ENCODE results near the gene TCEA2.
A peak's percentile ranks its signal among the peaks of the same experiment; 100 is the strongest.

The TCEA2 gene

GRCh38 chr20:64072498-64073063 is 9.6 kb downstream of the TCEA2 start:
- Mint-ChIP-seq H3K4me1 (ENCODE audit: low read depth) (peaks cover 11% of the 10 kb centered on the region), H3K27me3 (ENCODE audit: low read depth) (no peaks in the 10 kb centered on the region), H3K36me3 (ENCODE audit: low read depth) (peaks cover 18% of the 10 kb centered on the region), H3K9me3 (no peaks in the 10 kb centered on the region), H3K27ac (no peak overlapping the region), H3K4me3 (no peak overlapping the region)

GRCh38 chr20:64073476-64074183 is 10.6 kb downstream of the TCEA2 start:
- H3K27me3 Mint-ChIP-seq (ENCODE audit: low read depth), result no peaks in the 10 kb centered on the region
- no peaks in the 10 kb centered on the region for H3K9me3 Mint-ChIP-seq
- no peak overlapping the region for H3K27ac Mint-ChIP-seq
- peaks cover 22% of the 10 kb centered on the region for H3K36me3 Mint-ChIP-seq (ENCODE audit: low read depth)
- H3K4me3 Mint-ChIP-seq, result no peak overlapping the region
- peaks cover 8% of the 10 kb centered on the region for H3K4me1 Mint-ChIP-seq (ENCODE audit: low read depth)

DNA sequence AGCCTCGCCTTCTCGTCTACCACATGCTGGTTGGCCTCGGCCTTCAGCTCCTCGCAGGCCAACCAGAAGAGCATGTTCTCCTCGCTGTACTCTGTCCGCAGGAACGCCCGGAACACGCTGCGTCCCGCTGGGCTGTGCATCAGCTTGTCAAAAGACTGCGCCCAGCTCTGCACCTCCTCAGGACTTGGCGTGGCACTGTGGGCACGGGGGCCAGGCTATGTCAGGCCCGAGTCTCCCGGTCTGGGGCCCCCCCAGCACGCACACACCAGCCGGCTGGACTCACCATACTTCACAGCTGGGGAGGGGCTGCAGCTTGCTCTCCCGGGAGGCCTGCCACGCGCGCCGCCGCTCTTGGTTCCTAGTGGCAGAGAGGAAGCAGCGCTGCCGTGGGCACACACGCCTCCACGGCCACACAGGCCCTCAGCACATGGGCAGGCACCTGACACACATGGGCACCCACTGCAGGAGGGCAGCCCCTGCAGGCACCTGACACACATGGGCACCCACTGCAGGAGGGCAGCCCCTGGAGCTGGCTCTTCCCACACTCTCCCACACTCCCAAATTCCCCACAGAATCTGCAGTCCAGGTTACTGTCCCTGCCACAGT is 11.3 kb downstream of the TCEA2 start:
- H3K27ac Mint-ChIP-seq, result no peak overlapping the region
- no peaks in the 10 kb centered on the region for H3K27me3 Mint-ChIP-seq (ENCODE audit: low read depth)
- peaks cover 24% of the 10 kb centered on the region for H3K36me3 Mint-ChIP-seq (ENCODE audit: low read depth)
- no peaks in the 10 kb centered on the region for H3K9me3 Mint-ChIP-seq
- no peak overlapping the region for H3K4me3 Mint-ChIP-seq
- peaks cover 8% of the 10 kb centered on the region for H3K4me1 Mint-ChIP-seq (ENCODE audit: low read depth)

GRCh38 chr20:64074963-64075362 is 12.0 kb downstream of the TCEA2 start:
- H3K4me1 Mint-ChIP-seq (ENCODE audit: low read depth), result peaks cover 8% of the 10 kb centered on the region
- H3K27ac Mint-ChIP-seq, result no peak overlapping the region
- H3K27me3 Mint-ChIP-seq (ENCODE audit: low read depth), result no peaks in the 10 kb centered on the region
- H3K9me3 Mint-ChIP-seq, result no peaks in the 10 kb centered on the region
- H3K4me3 Mint-ChIP-seq, result no peak overlapping the region
- peaks cover 24% of the 10 kb centered on the region for H3K36me3 Mint-ChIP-seq (ENCODE audit: low read depth)

DNA sequence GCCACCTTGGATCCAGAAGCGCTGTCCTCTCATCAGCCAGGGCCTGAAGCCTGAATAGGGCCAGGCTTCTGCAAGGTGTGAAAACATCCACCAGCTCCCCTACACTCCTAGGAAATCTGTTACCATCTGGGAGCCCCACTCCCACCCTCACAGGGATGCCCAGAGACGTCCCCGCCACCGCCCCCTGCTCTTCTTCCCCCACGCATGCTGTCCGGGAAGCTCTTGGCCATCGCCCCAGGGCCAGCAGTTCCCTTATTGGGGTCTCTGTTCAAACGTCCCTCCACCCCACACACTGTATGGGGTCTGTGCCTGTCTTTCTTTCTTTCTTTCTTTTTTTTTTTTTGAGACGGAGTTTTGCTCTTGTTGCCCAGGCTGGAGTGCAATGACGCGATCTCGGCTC is 12.6 kb downstream of the TCEA2 start:
- no peak overlapping the region for H3K27ac Mint-ChIP-seq
- H3K4me3 Mint-ChIP-seq, result no peak overlapping the region
- no peaks in the 10 kb centered on the region for H3K27me3 Mint-ChIP-seq (ENCODE audit: low read depth)
- peaks cover 24% of the 10 kb centered on the region for H3K36me3 Mint-ChIP-seq (ENCODE audit: low read depth)
- H3K4me1 Mint-ChIP-seq (ENCODE audit: low read depth), result peaks cover 11% of the 10 kb centered on the region
- no peaks in the 10 kb centered on the region for H3K9me3 Mint-ChIP-seq

GRCh38 chr20:64076061-64076997 is 13.3 kb downstream of the TCEA2 start:
- H3K4me3 Mint-ChIP-seq, result peak overlapping the region; percentile 37
- no peaks in the 10 kb centered on the region for H3K9me3 Mint-ChIP-seq
- no peaks in the 10 kb centered on the region for H3K27me3 Mint-ChIP-seq (ENCODE audit: low read depth)
- peaks cover 24% of the 10 kb centered on the region for H3K36me3 Mint-ChIP-seq (ENCODE audit: low read depth)
- H3K4me1 Mint-ChIP-seq (ENCODE audit: low read depth), result peaks cover 11% of the 10 kb centered on the region
- H3K27ac Mint-ChIP-seq, result no peak overlapping the region

DNA sequence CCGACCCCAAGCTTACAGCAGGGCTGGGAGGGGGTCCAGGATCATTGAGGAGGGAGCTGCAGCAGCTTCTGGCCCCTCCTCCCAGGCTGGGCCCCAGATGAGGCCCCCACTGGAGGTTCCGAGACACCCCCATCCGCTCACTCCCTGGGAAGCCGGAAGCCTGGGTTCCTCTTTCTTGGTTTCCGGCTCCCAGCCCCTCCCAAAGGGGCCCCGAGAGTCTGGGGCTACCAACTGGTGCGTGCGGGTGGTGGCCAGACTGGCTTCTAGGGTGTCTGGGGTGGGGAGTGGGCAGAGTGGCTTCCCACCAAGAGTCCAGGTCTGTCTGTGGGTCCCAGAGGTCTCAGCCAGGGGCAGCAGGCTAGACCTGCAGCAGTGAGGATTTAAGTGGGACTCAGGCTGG is 14.1 kb downstream of the TCEA2 start:
- Mint-ChIP-seq H3K9me3 (no peaks in the 10 kb centered on the region), H3K36me3 (ENCODE audit: low read depth) (peaks cover 24% of the 10 kb centered on the region), H3K27me3 (ENCODE audit: low read depth) (peaks cover 6% of the 10 kb centered on the region), H3K27ac (peak overlapping the region; percentile 77), H3K4me3 (peak overlapping the region; percentile 93), H3K4me1 (ENCODE audit: low read depth) (peaks cover 17% of the 10 kb centered on the region)

DNA sequence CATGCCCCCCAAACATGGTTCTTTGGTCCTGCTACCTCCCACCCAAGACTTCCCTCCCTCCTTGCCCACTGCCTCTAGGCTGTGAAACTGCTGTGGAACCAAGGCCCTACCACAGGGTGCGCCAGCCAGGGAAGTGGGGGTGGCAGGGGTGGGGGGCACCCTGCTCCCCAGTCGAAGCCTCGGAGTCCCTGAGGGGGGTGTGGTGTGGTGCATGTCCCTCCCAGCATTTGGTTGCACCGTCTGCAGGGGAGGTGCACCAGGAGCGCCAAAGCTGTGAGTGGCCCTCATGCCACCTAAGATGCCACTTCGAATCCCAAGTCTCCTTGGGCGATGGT is 14.5 kb downstream of the TCEA2 start:
- Mint-ChIP-seq H3K27me3 (ENCODE audit: low read depth) (peaks cover 6% of the 10 kb centered on the region), H3K4me3 (peak overlapping the region; percentile 93), H3K36me3 (ENCODE audit: low read depth) (peaks cover 20% of the 10 kb centered on the region), H3K27ac (peak overlapping the region; percentile 79), H3K4me1 (ENCODE audit: low read depth) (peaks cover 19% of the 10 kb centered on the region), H3K9me3 (no peaks in the 10 kb centered on the region)

- Mint-ChIP-seq H3K36me3 (ENCODE audit: low read depth) (peaks cover 19% of the 10 kb centered on the region), H3K4me1 (ENCODE audit: low read depth) (peaks cover 20% of the 10 kb centered on the region), H3K9me3 (no peaks in the 10 kb centered on the region), H3K27me3 (ENCODE audit: low read depth) (peaks cover 6% of the 10 kb centered on the region), H3K27ac (peak overlapping the region; percentile 84), H3K4me3 (peak overlapping the region; percentile 93)
These were observed 15.0 kb downstream of the TCEA2 start for GRCh38 chr20:64077876-64078551.

DNA sequence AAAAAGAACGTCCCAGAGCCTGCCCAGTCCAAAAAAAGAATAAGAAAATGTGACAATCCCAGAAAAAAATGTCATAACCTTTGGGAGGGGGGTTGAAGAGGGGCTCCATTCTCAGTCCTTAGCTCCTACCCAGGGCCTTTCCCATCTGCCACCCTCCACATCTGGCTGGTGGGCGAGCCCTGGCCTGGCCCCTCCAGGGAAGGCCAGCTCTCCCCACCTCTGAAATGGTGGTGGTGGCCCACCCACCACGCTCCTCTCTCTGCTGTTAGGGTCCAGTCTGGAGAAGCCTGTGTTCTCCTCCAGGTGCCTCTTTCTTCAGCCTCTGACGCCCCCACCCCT is 15.9 kb downstream of the TCEA2 start:
- peaks cover 6% of the 10 kb centered on the region for H3K27me3 Mint-ChIP-seq (ENCODE audit: low read depth)
- H3K27ac Mint-ChIP-seq, result peak overlapping the region; percentile 84
- H3K9me3 Mint-ChIP-seq, result no peaks in the 10 kb centered on the region
- peak overlapping the region; percentile 93 for H3K4me3 Mint-ChIP-seq
- peaks cover 15% of the 10 kb centered on the region for H3K36me3 Mint-ChIP-seq (ENCODE audit: low read depth)
- H3K4me1 Mint-ChIP-seq (ENCODE audit: low read depth), result peaks cover 20% of the 10 kb centered on the region

DNA sequence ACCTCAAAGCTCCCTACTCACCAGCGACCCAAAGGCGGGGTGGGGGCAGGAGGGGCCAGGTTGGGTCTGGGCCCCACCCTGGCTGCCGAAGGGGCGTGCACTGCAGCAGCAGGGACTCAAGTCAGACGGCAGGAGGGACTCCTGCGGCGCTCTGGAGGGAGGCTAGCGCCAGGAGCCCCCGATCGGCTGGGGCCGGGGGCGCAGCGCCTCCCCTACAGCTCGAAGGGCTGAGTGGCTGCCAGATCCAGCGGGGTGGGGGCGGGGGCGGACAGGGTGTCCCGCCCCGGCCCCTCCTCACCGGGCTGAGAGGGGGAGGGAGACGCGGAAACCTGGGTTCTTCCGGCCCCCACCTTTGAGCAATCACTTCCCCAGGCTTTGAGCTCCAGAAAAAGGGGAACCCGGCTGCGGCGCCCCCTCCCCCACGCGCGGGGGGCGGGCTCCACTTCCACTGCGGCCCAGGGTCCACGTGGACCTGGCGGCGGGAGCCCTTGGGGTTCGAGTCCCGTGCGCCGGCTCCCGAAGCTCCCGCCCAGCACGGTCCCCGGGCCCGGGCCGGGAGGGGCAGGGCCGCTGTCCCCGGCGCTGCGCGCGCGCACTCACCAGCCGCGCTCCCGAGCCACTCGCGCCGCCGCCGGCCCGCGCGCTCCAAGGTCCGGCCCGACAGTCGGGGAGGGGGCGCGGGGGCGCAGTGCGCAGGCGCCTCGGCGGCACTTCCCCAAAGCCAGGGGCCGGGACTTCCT is 16.4 kb downstream of the TCEA2 start, which contains the start of gene RGS19:
TSS of gene RGS19 (minus strand) at position 246 of the 740 bp plus-strand sequence. CDS start 2,632 bp downstream, outside the sequence.
- H3K27ac Mint-ChIP-seq, result peak within 1 kb of the TSS; percentile 84

DNA sequence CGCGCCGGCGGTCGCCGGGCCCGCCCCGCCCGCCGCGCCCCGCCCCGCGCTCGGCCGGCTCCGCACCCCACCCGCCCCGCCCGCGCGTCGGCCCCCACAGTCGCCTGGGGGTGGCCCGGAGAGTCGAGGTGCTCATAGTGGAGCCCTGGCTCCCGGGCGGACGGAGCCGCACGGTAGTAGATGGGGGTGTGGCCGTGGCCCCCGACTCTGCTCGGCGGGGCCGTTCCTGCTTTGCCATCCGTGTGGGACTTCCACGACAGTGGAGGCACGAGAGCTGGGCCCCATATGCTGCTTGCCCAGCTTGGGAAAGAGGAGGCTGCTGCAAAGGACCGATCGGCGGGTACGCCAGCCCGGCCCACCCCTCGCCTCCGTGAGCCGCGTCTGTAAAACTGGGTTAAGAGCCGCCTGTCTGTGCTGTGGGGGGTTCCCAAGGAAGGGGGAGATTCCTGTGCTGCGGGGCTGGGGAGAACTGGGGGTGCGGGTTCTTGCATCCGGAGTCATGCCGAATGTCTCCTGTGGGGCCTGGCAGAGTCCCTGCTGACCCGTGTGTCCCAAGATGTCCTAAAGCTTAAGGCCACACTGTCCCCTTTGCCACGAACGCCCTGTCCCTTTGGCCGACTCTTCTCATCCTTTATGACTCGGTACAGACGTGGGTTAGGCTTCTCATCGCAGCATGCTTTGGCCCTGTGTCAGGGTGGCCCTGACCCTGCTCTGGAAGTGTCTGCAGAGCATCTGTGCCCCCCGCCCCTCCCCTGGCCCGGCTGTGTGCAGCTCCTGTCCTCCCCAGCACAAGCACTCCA is 17.2 kb downstream of the TCEA2 start, which contains the start of gene OPRL1:
TSS of gene OPRL1 (plus strand) at position 70 of the 800 bp plus-strand sequence. CDS start 12,639 bp downstream, outside the sequence.
- Mint-ChIP-seq H3K27me3 (ENCODE audit: low read depth) (peaks cover 17% of the 10 kb centered on the region), H3K4me1 (ENCODE audit: low read depth) (peaks cover 20% of the 10 kb centered on the region), H3K9me3 (no peaks in the 10 kb centered on the region), H3K36me3 (ENCODE audit: low read depth) (peaks cover 11% of the 10 kb centered on the region), H3K27ac (peak within 1 kb of the TSS; percentile 84), H3K4me3 (peak within 1 kb of the TSS; percentile 93)

More for the DNA sequence above, 16.4 kb downstream of the TCEA2 start, which contains the start of gene RGS19:
- H3K4me1 Mint-ChIP-seq (ENCODE audit: low read depth), result peaks cover 20% of the 10 kb centered on the region
- H3K4me3 Mint-ChIP-seq, result peak within 1 kb of the TSS; percentile 93
- H3K9me3 Mint-ChIP-seq, result no peaks in the 10 kb centered on the region
- H3K27me3 Mint-ChIP-seq (ENCODE audit: low read depth), result peaks cover 10% of the 10 kb centered on the region
- peaks cover 11% of the 10 kb centered on the region for H3K36me3 Mint-ChIP-seq (ENCODE audit: low read depth)
